Ramos (cell line): Measurements from ENCODE around the gene TBCC.
"Not testable (repeated sequence)": the region's sequence is repeated elsewhere in the genome, so short reads cannot be mapped to it uniquely, and the experiment has no call there.

Source experiments
- in situ Hi-C: fragments of 300-500 bp; cut with MboI; formaldehyde crosslinking; loops from one replicate; pipeline ENCODE4 v1.14.3; 2022; ENCODE audit warnings: low sequenced_read_pairs; ENCODE audit not compliant: unreplicated experiment

The TBCC gene

GRCh38 chr6:42774821-42775487 lies 29.1 kb upstream of the TBCC start:
- in situ Hi-C loops, result not testable (repeated sequence)

GRCh38 chr6:42774201-42774600 lies 28.3 kb upstream of the TBCC start:
- in situ Hi-C loops, result no loop called here

- in situ Hi-C loops, result no loop called here
Observed at GRCh38 chr6:42771741-42772100, 25.8 kb upstream of the TBCC start.

GRCh38 chr6:42769836-42770235 lies 23.9 kb upstream of the TBCC start:
- in situ Hi-C loops, result no loop called here

GRCh38 chr6:42769051-42769450 lies 23.1 kb upstream of the TBCC start:
- in situ Hi-C loops, result no loop called here

GRCh38 chr6:42766163-42766670 lies 20.3 kb upstream of the TBCC start:
- in situ Hi-C loops, result no loop called here

GRCh38 chr6:42764911-42765648 lies 19.2 kb upstream of the TBCC start:
- in situ Hi-C loops, result no loop called here

GRCh38 chr6:42762950-42763349 lies 17.0 kb upstream of the TBCC start:
- in situ Hi-C loops, result no loop called here

GRCh38 chr6:42762426-42762859 lies 16.5 kb upstream of the TBCC start:
- in situ Hi-C loops, result no loop called here

- in situ Hi-C loops, result no loop called here
Observed at GRCh38 chr6:42761287-42762067, 15.6 kb upstream of the TBCC start.

- in situ Hi-C loops, result no loop called here
Observed at GRCh38 chr6:42758756-42759430, 13.0 kb upstream of the TBCC start.

GRCh38 chr6:42756722-42757121 lies 10.8 kb upstream of the TBCC start:
- in situ Hi-C loops, result no loop called here

- in situ Hi-C loops, result no loop called here
Observed at GRCh38 chr6:42754759-42755158, 8.9 kb upstream of the TBCC start.

GRCh38 chr6:42751055-42751454 lies 5.2 kb upstream of the TBCC start:
- in situ Hi-C loops, result no loop called here

GRCh38 chr6:42748203-42748898 lies 2.4 kb upstream of the TBCC start:
- in situ Hi-C loops, result no loop called here

- in situ Hi-C loops, result no loop called here
Observed at GRCh38 chr6:42746463-42747391, 824 bp upstream of the TBCC start.

GRCh38 chr6:42745083-42745639 lies 742 bp downstream of the TBCC start:
- in situ Hi-C loops, result no loop called here

GRCh38 chr6:42744351-42744893 lies 1.5 kb downstream of the TBCC start:
- in situ Hi-C loops, result no loop called here
